Uterus (tissue), 4 donors: Measurements from ENCODE around the gene CTDSPL2. TPM values are rescaled to one million over a fixed set of nuclear protein-coding genes. Genes with fewer than 3 reads are reported as not detected.

Experiments used
- DNase-seq, 2 donors: peaks; one replicate each; pipeline ENCODE4 v3.0.0-alpha.2; 2019 to 2020
- H3K27ac ChIP-seq, 2 donors: fragments of 200-600 bp; sonication (generic); 1 replicate in 1 of 2; 2 replicates in 1 of 2; pipeline ENCODE4 v1.5.1; 2016 to 2018
- H3K27me3 ChIP-seq, 2 donors: fragments of 200-600 bp; sonication (generic); one replicate each; pipeline ENCODE4 v1.5.1; 2018 to 2019; ENCODE audit warnings: control low read depth in 1 of 2
- H3K36me3 ChIP-seq, 2 donors: fragments of 200-600 bp; sonication (generic); one replicate each; pipeline ENCODE4 v1.5.1; 2019; ENCODE audit warnings: control low read depth in 1 of 2
- H3K4me1 ChIP-seq, 2 donors: fragments of 200-600 bp; sonication (generic); one replicate each; pipeline ENCODE4 v1.5.1; 2018 to 2019; ENCODE audit warnings: control low read depth in 1 of 2
- H3K4me3 ChIP-seq, 2 donors: fragments of 200-600 bp; sonication (generic); 1 replicate in 1 of 2; 2 replicates in 1 of 2; pipeline ENCODE4 v1.5.1; 2018 to 2019; ENCODE audit warnings: mild to moderate bottlenecking in 1 of 2
- H3K9me3 ChIP-seq, 2 donors: fragments of 200-600 bp; sonication (generic); one replicate each; pipeline ENCODE4 v1.5.1; 2019; ENCODE audit warnings: control low read depth in 1 of 2
- POLR2A ChIP-seq, 2 donors: fragments of 450-650 bp; IDR thresholded peaks; one replicate each; pipeline ENCODE4 v1.6.1; 2016; ENCODE audit warnings: antibody characterized with exemption in 2 of 2, mild to moderate bottlenecking in 1 of 2, moderate library complexity in 1 of 2
- intact Hi-C: fragments of 100-400 bp; cut with DNase I; formaldehyde crosslinking; loops from one replicate; pipeline ENCODE4 v1.15.1; 2023; ENCODE audit warnings: low total_unique reads
- total RNA-seq, 4 donors: library from RNA; depleted of rRNA in 3 of 4; stranded (reverse); fragments of >200 nt in 3 of 4; gene quantifications; one replicate each; pipeline versions ENCODE4 v1.1.0 to v1.2.4, GENCODE V29; 2014 to 2023
- TF ChIP-seq, protein P1 (sequence below), 4 experiments: fragments of 200-600 bp in 2 of 4; fragments of 450-650 bp in 2 of 4; sonication (generic) in 2 of 4; IDR thresholded peaks; one replicate each; pipeline ENCODE4 v1.5.1; 2016 to 2019; ENCODE audit warnings: antibody characterized with exemption in 4 of 4, mild to moderate bottlenecking in 2 of 4, moderate library complexity in 1 of 4
- donor health status: DM: yes; HTN: yes; CAD: no.

Gene CTDSPL2
- total RNA-seq, result 100 to 1,000 TPM in 1 of 4 donors, 10 to 100 TPM in 3; 29.7 to 195 (median 63.9) TPM

DNA sequence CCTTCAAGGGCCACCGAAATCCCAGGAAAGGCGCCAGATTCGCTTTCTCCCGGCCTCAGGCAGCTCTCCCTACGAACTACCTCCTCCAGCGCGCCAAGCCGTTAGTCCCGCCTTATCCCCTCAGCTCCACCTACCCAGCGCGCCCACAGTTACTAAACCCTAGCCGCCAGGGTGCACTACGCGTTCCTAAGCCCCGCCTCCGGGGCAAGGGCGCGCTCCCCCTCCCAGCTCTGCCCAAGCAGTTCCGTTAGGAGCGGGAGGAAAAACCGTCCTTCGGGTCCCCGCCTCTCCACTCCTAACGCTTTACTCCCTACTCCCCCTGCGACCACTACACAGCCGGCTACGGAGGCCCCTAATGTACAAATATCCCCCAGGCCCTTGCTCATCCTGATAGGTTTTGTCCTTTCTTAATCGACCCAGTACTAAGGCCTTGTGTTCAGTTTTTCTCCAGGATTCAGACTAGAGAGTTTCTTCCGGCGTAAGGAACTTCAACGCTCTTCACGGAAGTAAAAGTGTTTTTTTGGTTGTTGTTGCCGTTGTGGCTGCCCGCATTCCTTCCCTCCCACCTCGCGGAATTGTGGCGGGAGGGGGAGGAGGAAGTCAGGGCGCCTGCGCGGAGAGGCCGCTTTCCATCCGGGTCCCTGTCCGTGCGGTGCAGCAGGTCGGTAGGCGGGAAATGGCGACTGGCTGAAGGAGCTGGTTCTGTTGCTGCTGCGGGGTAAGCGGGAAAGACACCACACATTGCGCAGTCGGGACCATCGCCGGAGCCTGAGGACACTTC is at the start of gene CTDSPL2:
Gene CTDSPL2, plus strand, starts transcription at position 655 of the 781 bp plus-strand sequence. CDS start 31,386 bp downstream, outside the sequence.
- Histone ChIP-seq H3K4me3 (peak within 1 kb of the TSS; percentile 75 to 83), H3K9me3 (no peaks in the 10 kb centered on the region), H3K27me3 (no peaks in the 10 kb centered on the region), H3K27ac (peak within 1 kb of the TSS; percentile 96 to 98), H3K4me1 (peaks cover 0 to 17% of the 10 kb centered on the region in 2 donors), H3K36me3 (no peaks in the 10 kb centered on the region)
- TF ChIP-seq, protein P1, sequence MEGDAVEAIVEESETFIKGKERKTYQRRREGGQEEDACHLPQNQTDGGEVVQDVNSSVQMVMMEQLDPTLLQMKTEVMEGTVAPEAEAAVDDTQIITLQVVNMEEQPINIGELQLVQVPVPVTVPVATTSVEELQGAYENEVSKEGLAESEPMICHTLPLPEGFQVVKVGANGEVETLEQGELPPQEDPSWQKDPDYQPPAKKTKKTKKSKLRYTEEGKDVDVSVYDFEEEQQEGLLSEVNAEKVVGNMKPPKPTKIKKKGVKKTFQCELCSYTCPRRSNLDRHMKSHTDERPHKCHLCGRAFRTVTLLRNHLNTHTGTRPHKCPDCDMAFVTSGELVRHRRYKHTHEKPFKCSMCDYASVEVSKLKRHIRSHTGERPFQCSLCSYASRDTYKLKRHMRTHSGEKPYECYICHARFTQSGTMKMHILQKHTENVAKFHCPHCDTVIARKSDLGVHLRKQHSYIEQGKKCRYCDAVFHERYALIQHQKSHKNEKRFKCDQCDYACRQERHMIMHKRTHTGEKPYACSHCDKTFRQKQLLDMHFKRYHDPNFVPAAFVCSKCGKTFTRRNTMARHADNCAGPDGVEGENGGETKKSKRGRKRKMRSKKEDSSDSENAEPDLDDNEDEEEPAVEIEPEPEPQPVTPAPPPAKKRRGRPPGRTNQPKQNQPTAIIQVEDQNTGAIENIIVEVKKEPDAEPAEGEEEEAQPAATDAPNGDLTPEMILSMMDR (IDR thresholded peaks at IDR 0.05), result peak; percentile 19 to 57 (median 46)
- TF ChIP-seq POLR2A (IDR thresholded peaks at IDR 0.05), result peak; percentile 46 to 49
- DNase-seq, result peak; percentile 98
- intact Hi-C loops, result no loop called here

DNA sequence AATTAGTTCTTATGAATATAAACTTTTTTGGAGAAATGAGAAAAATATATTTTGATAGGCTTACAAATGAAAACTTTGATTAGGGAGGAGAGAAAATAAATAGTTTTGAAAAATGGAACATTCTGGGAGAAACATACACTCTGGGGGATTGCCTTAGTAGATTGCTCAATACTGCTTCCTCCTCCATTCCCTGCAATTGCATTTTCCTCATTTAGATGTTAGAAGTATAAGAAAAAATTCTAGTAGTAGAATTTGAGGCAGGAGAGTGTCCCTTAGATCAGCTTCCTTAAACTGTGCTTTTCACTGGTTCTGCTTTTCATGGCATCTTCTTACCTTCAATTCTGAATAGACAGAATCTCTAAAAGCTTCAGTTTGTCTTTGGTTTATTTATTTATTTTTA is 46.2 kb upstream of the CTDSPL2 start:
- intact Hi-C loops, result no loop called here
- TF ChIP-seq POLR2A (IDR thresholded peaks at IDR 0.05), result no peak
- TF ChIP-seq, protein P1 (IDR thresholded peaks at IDR 0.05), result no peak
- no peak for DNase-seq
- Histone ChIP-seq H3K36me3 (no peaks in the 10 kb centered on the region), H3K4me1 (no peaks in the 10 kb centered on the region), H3K9me3 (no peaks in the 10 kb centered on the region), H3K4me3 (no peak overlapping the region), H3K27ac (no peak overlapping the region), H3K27me3 (no peaks in the 10 kb centered on the region)

DNA sequence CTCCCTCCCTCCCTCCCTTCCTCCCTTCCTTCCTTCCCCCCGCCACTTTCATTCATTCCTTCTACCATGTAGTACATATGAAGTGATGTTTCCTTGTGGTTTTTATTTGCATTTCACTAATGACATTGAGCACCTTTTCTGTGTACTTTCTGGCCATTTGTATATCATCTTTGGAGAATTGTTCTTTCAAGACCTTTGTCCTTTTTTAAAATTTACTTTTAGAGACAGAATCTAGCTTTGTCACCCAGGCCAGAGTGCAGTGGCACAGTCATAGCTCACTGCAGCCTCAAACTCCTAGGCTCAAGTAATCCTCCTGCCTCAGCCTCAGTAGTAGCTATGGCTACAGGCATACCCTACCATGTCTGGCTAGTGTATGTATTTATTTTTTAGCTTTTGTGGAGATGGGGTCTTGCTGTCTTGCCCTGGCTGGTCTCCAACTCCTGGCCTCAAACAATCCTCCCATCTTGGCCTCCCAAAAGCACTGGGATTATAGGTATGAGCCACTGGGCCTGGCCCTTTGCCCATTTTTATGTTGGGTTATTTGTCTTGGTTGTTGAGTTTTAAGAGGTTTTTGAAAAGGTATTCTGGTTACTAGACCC is 42.0 kb upstream of the CTDSPL2 start:
- TF ChIP-seq POLR2A (IDR thresholded peaks at IDR 0.05), result no peak
- TF ChIP-seq, protein P1 (IDR thresholded peaks at IDR 0.05), result no peak
- Histone ChIP-seq H3K27me3 (no peaks in the 10 kb centered on the region), H3K36me3 (no peaks in the 10 kb centered on the region), H3K4me3 (no peak overlapping the region), H3K27ac (no peak overlapping the region), H3K4me1 (no peaks in the 10 kb centered on the region), H3K9me3 (no peaks in the 10 kb centered on the region)
- no peak for DNase-seq
- intact Hi-C loops, result no loop called here

DNA sequence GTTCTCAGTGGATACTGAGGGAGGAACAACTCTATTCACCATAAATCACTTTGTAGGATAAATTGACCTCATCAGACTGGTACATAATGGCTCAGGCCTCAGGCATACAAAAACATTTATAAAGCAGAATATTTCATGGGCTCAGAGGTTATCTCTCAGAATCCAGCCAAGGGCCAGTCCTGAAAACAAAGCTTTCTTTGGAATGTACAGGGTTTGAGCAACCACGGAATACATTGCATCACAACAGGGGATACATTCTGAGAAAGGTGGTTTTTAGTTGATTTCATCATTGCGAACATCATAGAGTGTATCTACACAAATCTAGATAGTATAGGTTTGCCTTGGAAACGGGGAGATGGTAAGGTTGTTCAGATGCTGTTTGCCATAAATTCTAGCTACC is 33.4 kb upstream of the CTDSPL2 start:
- Histone ChIP-seq H3K4me1 (no peaks in the 10 kb centered on the region), H3K4me3 (no peak overlapping the region), H3K9me3 (no peaks in the 10 kb centered on the region), H3K27ac (no peak overlapping the region), H3K27me3 (no peaks in the 10 kb centered on the region), H3K36me3 (no peaks in the 10 kb centered on the region)
- no peak for DNase-seq
- intact Hi-C loops, result no loop called here
- TF ChIP-seq POLR2A (IDR thresholded peaks at IDR 0.05), result no peak
- TF ChIP-seq, protein P1 (IDR thresholded peaks at IDR 0.05), result no peak

DNA sequence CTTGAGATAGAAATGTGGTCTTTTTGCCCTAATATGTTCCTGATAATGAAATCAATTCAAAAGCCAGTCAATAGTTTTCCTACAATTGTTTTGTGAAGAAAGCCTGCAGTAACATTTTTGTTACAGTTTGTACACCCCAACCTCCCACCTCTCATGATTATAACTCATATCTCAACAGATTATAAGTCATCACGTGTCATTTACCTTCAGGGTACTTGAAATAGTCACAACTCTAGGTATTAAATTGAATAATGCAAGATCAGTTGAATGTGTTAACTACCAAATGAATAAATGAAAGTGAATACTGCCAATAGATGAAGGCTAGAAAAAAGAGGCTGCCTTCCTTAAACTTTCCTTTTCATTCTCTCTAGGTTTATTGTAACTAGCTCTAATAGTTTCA is 32.9 kb upstream of the CTDSPL2 start:
- Histone ChIP-seq H3K4me3 (no peak overlapping the region), H3K4me1 (no peaks in the 10 kb centered on the region), H3K36me3 (no peaks in the 10 kb centered on the region), H3K27ac (no peak overlapping the region), H3K9me3 (no peaks in the 10 kb centered on the region), H3K27me3 (no peaks in the 10 kb centered on the region)
- DNase-seq, result no peak
- TF ChIP-seq, protein P1 (IDR thresholded peaks at IDR 0.05), result no peak
- intact Hi-C loops, result no loop called here
